Stimulated activated CD4-positive, alpha-beta T cell treated with anti-CD3 and anti-CD28 coated beads, Interleukin-12 subunit alpha, Interleukin-12 subunit beta, amount 100 ng/mL, for 48 hours (primary cell): ENCODE data around the gene BUD13.

Source experiments
- DNase-seq, 3 donors: peaks; one replicate each; pipeline ENCODE4 v3.0.0-alpha.2; 2020; ENCODE audit warnings: low read depth in 2 of 3, low spot score in 1 of 3

Gene BUD13

GRCh38 chr11:116720895-116721294, 51.9 kb downstream of the BUD13 start:
- no peak for DNase-seq

GRCh38 chr11:116718955-116719501, 53.8 kb downstream of the BUD13 start:
- DNase-seq: no peak

- DNase-seq: no peak
Measured at GRCh38 chr11:116716621-116717020, 56.2 kb downstream of the BUD13 start.

GRCh38 chr11:116715383-116715782, 57.4 kb downstream of the BUD13 start:
- DNase-seq: no peak

- no peak for DNase-seq
Measured at GRCh38 chr11:116714902-116715301, 57.9 kb downstream of the BUD13 start.

GRCh38 chr11:116712428-116712827, 60.4 kb downstream of the BUD13 start:
- DNase-seq: no peak

GRCh38 chr11:116710762-116711161, 62.0 kb downstream of the BUD13 start:
- DNase-seq: no peak

- no peak for DNase-seq
Measured at GRCh38 chr11:116710001-116710674, 62.6 kb downstream of the BUD13 start.

- no peak for DNase-seq
Measured at GRCh38 chr11:116707746-116708145, 65.0 kb downstream of the BUD13 start.

GRCh38 chr11:116707161-116707629, 65.6 kb downstream of the BUD13 start:
- DNase-seq: no peak

GRCh38 chr11:116703421-116703820, 69.4 kb downstream of the BUD13 start:
- no peak for DNase-seq

- no peak for DNase-seq
Measured at GRCh38 chr11:116702772-116703385, 69.9 kb downstream of the BUD13 start.

- DNase-seq: no peak
Measured at GRCh38 chr11:116701876-116702275, 70.9 kb downstream of the BUD13 start.

- DNase-seq: no peak
Measured at GRCh38 chr11:116701297-116701801, 71.4 kb downstream of the BUD13 start.

GRCh38 chr11:116700586-116701220, 72.1 kb downstream of the BUD13 start:
- DNase-seq: no peak
